H1 (cell line): ENCODE results near the gene COIL. TPM values are rescaled to one million over a fixed set of nuclear protein-coding genes. Genes with fewer than 3 reads are reported as not detected.
A peak's percentile ranks its signal among the peaks of the same experiment; 100 is the strongest.

Experiments
- CTCF ChIA-PET: fragments of 300-600 bp; sonication (Branson Sonifier 250); formaldehyde crosslinking; loops from one replicate; lab custom pipeline; 2021; ENCODE audit not compliant: partially characterized antibody; lab: Charles Lee
- POLR2A ChIA-PET: fragments of 300-600 bp; sonication (Branson Sonifier 250); formaldehyde crosslinking; loops from one replicate; lab custom pipeline; 2021; ENCODE audit warnings: inconsistent platforms; ENCODE audit not compliant: partially characterized antibody; lab: Charles Lee
- DNase-seq, 2 experiments: peaks; one replicate each; pipeline versions ENCODE4 v3.0.0 to v3.0.0-alpha.2; 2010 to 2022; ENCODE audit warnings: low spot score in 2 of 2, low read depth in 1 of 2, mixed read lengths in 1 of 2
- FAIRE-seq: peaks from 2 replicates; lab custom pipeline; 2011; peaks lifted over from hg19 to GRCh38; lab: Jason Lieb, UNC
- H2AFZ ChIP-seq: 2 replicates; pipeline ENCODE4 v1.8.1; 2012; ENCODE audit warnings: low read length, inconsistent platforms
- H2AK5ac ChIP-seq: 2 replicates; pipeline ENCODE4 v1.6.1; 2013; ENCODE audit warnings: low read depth, low read length
- H2BK120ac ChIP-seq: replicated peaks from 2 replicates; pipeline ENCODE3; 2013; ENCODE audit warnings: low read depth, low read length, inconsistent platforms
- H2BK12ac ChIP-seq: 2 replicates; pipeline ENCODE4 v1.6.1; 2013; ENCODE audit warnings: low read depth, low read length
- H2BK15ac ChIP-seq: 2 replicates; pipeline ENCODE4 v1.6.1; 2013; ENCODE audit warnings: low read length
- H2BK20ac ChIP-seq: 2 replicates; pipeline ENCODE4 v1.6.1; 2013; ENCODE audit warnings: low read length
- H2BK5ac ChIP-seq: 2 replicates; pipeline ENCODE4 v1.6.1; 2013; ENCODE audit warnings: low read depth, low read length
- H3K14ac ChIP-seq: 2 replicates; pipeline ENCODE4 v1.6.1; 2013; ENCODE audit warnings: inconsistent platforms; ENCODE audit not compliant: insufficient read length
- H3K18ac ChIP-seq: 2 replicates; pipeline ENCODE4 v1.6.1; 2013; ENCODE audit warnings: low read length; ENCODE audit errors: extremely low read depth
- H3K23ac ChIP-seq: 2 replicates; pipeline ENCODE4 v1.6.1; 2013; ENCODE audit warnings: inconsistent platforms; ENCODE audit not compliant: insufficient read length
- H3K23me2 ChIP-seq: 2 replicates; pipeline ENCODE4 v1.6.1; 2013; ENCODE audit warnings: low read depth, low read length
- H3K27ac ChIP-seq: 2 replicates; pipeline ENCODE4 v1.6.1; 2011; ENCODE audit warnings: low read depth, low read length, inconsistent platforms
- H3K27me3 ChIP-seq, 4 experiments: replicated peaks in 1 of 4; 1 replicate in 1 of 4; 2 replicates in 3 of 4; pipeline versions ENCODE4 v1.6.1 to v1.8.1; 2011 to 2013; ENCODE audit warnings: low read length in 3 of 4, mild to moderate bottlenecking in 3 of 4, inconsistent platforms in 2 of 4, mixed read lengths in 2 of 4, moderate library complexity in 1 of 4; ENCODE audit not compliant: control insufficient read depth in 3 of 4, insufficient read depth in 3 of 4; ENCODE audit errors: extremely low read depth in 1 of 4
- H3K36me3 ChIP-seq, 4 experiments: 2 replicates each; pipeline versions ENCODE4 v1.6.1 to v1.8.1; 2011 to 2013; ENCODE audit warnings: mild to moderate bottlenecking in 4 of 4, low read length in 3 of 4, moderate library complexity in 2 of 4, control low read depth in 1 of 4, inconsistent platforms in 1 of 4; ENCODE audit not compliant: insufficient read depth in 4 of 4, control insufficient read depth in 2 of 4
- H3K4ac ChIP-seq: replicated peaks from 2 replicates; pipeline ENCODE3; 2013; ENCODE audit warnings: low read length, low read depth, mixed read lengths, inconsistent platforms; ENCODE audit not compliant: insufficient read length
- H3K4me1 ChIP-seq, 4 experiments: replicated peaks in 1 of 4; 1 replicate in 1 of 4; 2 replicates in 3 of 4; pipeline versions ENCODE4 v1.6.1 to v1.8.1; 2011 to 2013; ENCODE audit warnings: low read length in 3 of 4, inconsistent platforms in 2 of 4, mixed read lengths in 1 of 4; ENCODE audit not compliant: insufficient read depth in 4 of 4, control insufficient read depth in 3 of 4
- H3K4me2 ChIP-seq, 2 experiments: 2 replicates each; pipeline versions ENCODE4 v1.6.1 to v1.8.1; 2011 to 2013; ENCODE audit warnings: low read depth in 2 of 2, low read length in 2 of 2, control low read depth in 1 of 2, inconsistent platforms in 1 of 2, mild to moderate bottlenecking in 1 of 2; ENCODE audit not compliant: insufficient read depth in 1 of 2
- H3K4me3 ChIP-seq, 4 experiments: fragments of 200-600, 300-600 bp in 1 of 4; sonication (generic), shearing (Covaris generic), sonication (Bioruptor Twin) in 1 of 4; 2 replicates each; pipeline versions ENCODE4 v1.5.1 to v1.8.1; 2011 to 2016; ENCODE audit warnings: low read length in 4 of 4, low read depth in 3 of 4, control low read depth in 2 of 4, inconsistent platforms in 2 of 4, mild to moderate bottlenecking in 2 of 4, mixed read lengths in 1 of 4, moderate library complexity in 1 of 4; ENCODE audit not compliant: insufficient read depth in 2 of 4; ENCODE audit errors: extremely low read depth in 1 of 4
- H3K56ac ChIP-seq: replicated peaks from 2 replicates; pipeline ENCODE3; 2013; ENCODE audit warnings: low read depth, mild to moderate bottlenecking, mixed read lengths, low read length, inconsistent platforms; ENCODE audit not compliant: insufficient read length
- H3K79me1 ChIP-seq: 2 replicates; pipeline ENCODE4 v1.6.1; 2013; ENCODE audit warnings: low read depth, low read length, control low read depth
- H3K79me2 ChIP-seq, 2 experiments: 2 replicates each; pipeline versions ENCODE4 v1.6.1 to v1.8.1; 2012 to 2013; ENCODE audit warnings: low read length in 2 of 2, mild to moderate bottlenecking in 2 of 2, inconsistent platforms in 1 of 2; ENCODE audit not compliant: insufficient read depth in 2 of 2, control insufficient read depth in 1 of 2
- H3K9ac ChIP-seq, 4 experiments: replicated peaks in 1 of 4; 1 replicate in 1 of 4; 2 replicates in 3 of 4; pipeline versions ENCODE4 v1.6.1 to v1.8.1; 2011 to 2013; ENCODE audit warnings: low read depth in 3 of 4, low read length in 3 of 4, control low read depth in 2 of 4, mild to moderate bottlenecking in 2 of 4, moderate library complexity in 2 of 4, inconsistent platforms in 1 of 4; ENCODE audit errors: extremely low read depth in 1 of 4
- H3K9me3 ChIP-seq, 2 experiments: 2 replicates each; pipeline versions ENCODE4 v1.6.1 to v1.8.1; 2012 to 2013; ENCODE audit warnings: mild to moderate bottlenecking in 2 of 2, moderate library complexity in 2 of 2, control low read depth in 1 of 2, inconsistent platforms in 1 of 2, low read depth in 1 of 2, low read length in 1 of 2, mixed read lengths in 1 of 2; ENCODE audit not compliant: insufficient read depth in 2 of 2
- H4K20me1 ChIP-seq, 2 experiments: replicated peaks in 1 of 2; 2 replicates each; pipeline versions ENCODE3 to v1.8.1; 2011 to 2013; ENCODE audit warnings: inconsistent platforms in 2 of 2, low read length in 2 of 2, mild to moderate bottlenecking in 1 of 2; ENCODE audit not compliant: insufficient read depth in 2 of 2, control insufficient read depth in 1 of 2
- H4K5ac ChIP-seq: 2 replicates; pipeline ENCODE4 v1.6.1; 2013; ENCODE audit warnings: low read length, low read depth, mixed read lengths, inconsistent platforms; ENCODE audit not compliant: insufficient read length
- H4K8ac ChIP-seq: 2 replicates; pipeline ENCODE4 v1.8.0; 2013; ENCODE audit warnings: mild to moderate bottlenecking, moderate library complexity, low read length, inconsistent platforms; ENCODE audit not compliant: insufficient read depth; ENCODE audit errors: extremely low read depth
- H4K91ac ChIP-seq: replicated peaks from 2 replicates; pipeline ENCODE3; 2013; ENCODE audit warnings: low read length, mixed read lengths, inconsistent platforms; ENCODE audit not compliant: insufficient read length
- BACH1 ChIP-seq: IDR thresholded peaks from 2 replicates; pipeline ENCODE4 v1.6.1; 2012; ENCODE audit warnings: low read length, improper control_type of control experiment
- BRCA1 ChIP-seq: IDR thresholded peaks from 2 replicates; pipeline ENCODE4 v1.6.1; 2012; ENCODE audit warnings: low read depth, low read length, improper control_type of control experiment
- CBX5 ChIP-seq: fragments of 300-800, 300-1000 bp; sonication (generic); IDR thresholded peaks from 2 replicates; pipeline ENCODE4 v1.7.1; 2016; ENCODE audit warnings: antibody characterized with exemption, low read length, low read depth
- CBX8 ChIP-seq: fragments of 300-800, 300-1000 bp; sonication (generic); IDR thresholded peaks from 2 replicates; pipeline ENCODE4 v1.7.1; 2016; ENCODE audit warnings: low read depth, low read length, borderline replicate concordance
- EGR1 ChIP-seq: IDR thresholded peaks from 2 replicates; pipeline ENCODE4 v1.6.1; 2011; ENCODE audit warnings: low read depth, low read length, borderline replicate concordance
- FOSL1 ChIP-seq: IDR thresholded peaks from 2 replicates; pipeline ENCODE4 v1.6.1; 2011; ENCODE audit warnings: mild to moderate bottlenecking, low read depth, low read length, moderate library complexity; ENCODE audit not compliant: insufficient read depth
- KDM5A ChIP-seq: fragments of 200-600 bp; IDR thresholded peaks from 2 replicates; pipeline ENCODE4 v1.7.1; 2012; ENCODE audit warnings: mild to moderate bottlenecking, low read length, inconsistent platforms, mixed read lengths
- NANOG ChIP-seq: IDR thresholded peaks from 2 replicates; pipeline ENCODE4 v1.6.1; 2011; ENCODE audit warnings: low read length, low read depth, mild to moderate bottlenecking, inconsistent platforms; ENCODE audit not compliant: insufficient read depth, poor library complexity, severe bottlenecking
- POU5F1 ChIP-seq: IDR thresholded peaks from 2 replicates; pipeline ENCODE4 v1.6.1; 2011; ENCODE audit warnings: low read depth, mild to moderate bottlenecking, low read length, moderate library complexity
- RBBP5 ChIP-seq: IDR thresholded peaks from 2 replicates; pipeline ENCODE4 v1.7.1; 2012; ENCODE audit warnings: low read depth, mild to moderate bottlenecking, inconsistent platforms, low read length, moderate library complexity, borderline replicate concordance
- SIRT6 ChIP-seq: IDR thresholded peaks from one replicate; pipeline ENCODE4 v1.7.1; 2012; ENCODE audit warnings: low read length, inconsistent platforms
- SIX5 ChIP-seq: IDR thresholded peaks from 2 replicates; pipeline ENCODE4 v1.6.1; 2011; ENCODE audit warnings: mild to moderate bottlenecking, low read depth, low read length
- SP4 ChIP-seq: IDR thresholded peaks from 2 replicates; pipeline ENCODE4 v1.6.1; 2012; ENCODE audit warnings: low read length, inconsistent platforms
- USF2 ChIP-seq: IDR thresholded peaks from 2 replicates; pipeline ENCODE4 v1.6.1; 2011; ENCODE audit warnings: low read length, improper control_type of control experiment
- WGBS, 2 experiments: shearing (Covaris generic) in 1 of 2; methylation state at CpG; one replicate each; pipeline versions ENCODE4 v1.1.6 to v1.1.7; 2013 to 2015; ENCODE audit warnings: low lambda C conversion rate in 2 of 2, mixed read lengths in 2 of 2, inconsistent platforms in 1 of 2, low coverage in 1 of 2, missing lambda C conversion rate in 1 of 2; ENCODE audit not compliant: insufficient replicate concordance in 2 of 2, insufficient coverage in 1 of 2, insufficient read length in 1 of 2; ENCODE audit errors: extremely low coverage in 1 of 2, missing lambda C conversion rate in 1 of 2; 5-methylcytosine and 5-hydroxymethylcytosine counted together
- polyA plus RNA-seq, 7 experiments: library from polyadenylated mRNA; depleted of rRNA in 3 of 7; stranded (reverse) in 5 of 7; unstranded in 2 of 7; fragments of >200 nt in 5 of 7; fragments of 200-250 nt in 2 of 7; gene quantifications; 1 replicate in 5 of 7; 2 replicates in 1 of 7; 4 replicates in 1 of 7; pipeline versions ENCODE4 v1.2.1 to v1.2.3, GENCODE V29; 2011 to 2013; ENCODE audit warnings: missing spikeins in 2 of 7, mixed read lengths in 2 of 7
- total RNA-seq: library from RNA; stranded (reverse); fragmentation: NEBNext Ultra II Directional; extraction: Animal tissue kit (Norgen Biotek cat#: 25700); gene quantifications from 2 replicates; pipeline ENCODE4 v1.2.1, GENCODE V29; 2021

COIL gene
- total and polyA plus RNA-seq, 2 of the 8 experiments (the other 6 are each of a cell fraction or from before 2014, with no cell fraction given) = 5.2 to 23.6 TPM

- Histone ChIP-seq H3K4me3 (no peak overlapping the region), H2BK120ac (no peak overlapping the region), H2BK15ac (peak overlapping the region; percentile 9; the same call in 1 of the 2 replicates), H3K79me2 (no peaks in the 10 kb centered on the region), H4K20me1 (no peaks in the 10 kb centered on the region), H4K8ac (no peak overlapping the region), H3K79me1 (no peaks in the 10 kb centered on the region), H3K4me1 (peaks cover 0 to 10% (median 3%) of the 10 kb centered on the region in 4 experiments; a peak in 4 of 7 replicates), H3K14ac (no peak overlapping the region), H3K23ac (no peak overlapping the region), H3K9me3 (no peaks in the 10 kb centered on the region), H2BK5ac (no peak overlapping the region), H3K27me3 (no peaks in the 10 kb centered on the region), H3K4ac (no peak overlapping the region), H3K27ac (no peak overlapping the region), H3K23me2 (no peaks in the 10 kb centered on the region), H4K5ac (no peak overlapping the region), H2BK12ac (no peak overlapping the region), H2AK5ac (no peak overlapping the region), H3K36me3 (peaks cover 0 to 3% (median 0%) of the 10 kb centered on the region in 4 experiments; a peak in 2 of 8 replicates), H3K9ac (no peak overlapping the region), H2BK20ac (no peak overlapping the region), H3K4me2 (no peak overlapping the region), H3K18ac (no peak overlapping the region), H2AFZ (no peak overlapping the region), H3K56ac (no peak overlapping the region), H4K91ac (no peak overlapping the region)
- CTCF ChIA-PET = interaction anchor here (0.7 to 11.8 kb wide), 12 partner anchors 10 to 152 kb away, joined by 3 to 112 read pairs (median 5); no protein-coding TSS in a partner anchor
- POLR2A ChIA-PET = no interaction called here
- 90% methylated on average over 2 of the region's 2 CpGs; no CpG with 5 or more reads in 1 of the 2 experiments for WGBS, 2 experiments
- DNase-seq (no peak), FAIRE-seq (no peak)
- no peak for TF ChIP-seq POU5F1
- no peak for TF ChIP-seq BRCA1
- no peak for TF ChIP-seq CBX8
- no peak for TF ChIP-seq RBBP5
- no peak for TF ChIP-seq CBX5
- no peak for TF ChIP-seq SP4
- no peak for TF ChIP-seq FOSL1
- no peak for TF ChIP-seq SIRT6
- TF ChIP-seq KDM5A = no peak
- TF ChIP-seq SIX5 = no peak
- no peak for TF ChIP-seq USF2
- TF ChIP-seq NANOG = no peak
- no peak for TF ChIP-seq BACH1
- no peak for TF ChIP-seq EGR1
Observed at GRCh38 chr17:57006040-57006439, 45.2 kb upstream of the COIL start.
